NCI-H2196 treated with DMSO at 0.1 percent for 48 hours (cell line): ENCODE measurements around the gene CTSE.
A peak's percentile ranks its signal among the peaks of the same experiment; 100 is the strongest.

ENCODE experiments used
- DNase-seq: peaks from one replicate; lab custom pipeline; 2025; ENCODE audit not compliant: unreplicated experiment; lab: John Stamatoyannopoulos, UW

Gene CTSE

DNA sequence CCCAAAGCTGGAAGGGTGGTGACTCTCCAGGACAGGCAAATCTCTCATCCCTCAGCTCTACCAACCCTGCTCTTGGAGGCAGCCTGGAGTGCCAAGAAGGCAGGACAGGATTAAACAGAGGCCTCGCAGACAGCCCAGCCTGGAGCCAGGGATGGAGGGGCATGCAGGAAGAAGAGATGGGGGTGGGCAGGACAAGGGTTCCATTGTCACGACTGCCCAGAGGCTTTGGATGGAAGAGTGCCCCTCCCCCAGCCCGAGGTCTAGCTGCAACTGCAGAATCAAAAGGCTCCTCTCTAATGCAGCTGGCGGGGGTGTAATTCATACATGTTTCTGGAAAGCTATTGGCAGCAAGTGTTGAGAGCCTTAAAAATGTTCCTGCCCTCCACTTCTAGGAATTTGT, 29.3 kb downstream of the CTSE start:
- no peak for DNase-seq

DNA sequence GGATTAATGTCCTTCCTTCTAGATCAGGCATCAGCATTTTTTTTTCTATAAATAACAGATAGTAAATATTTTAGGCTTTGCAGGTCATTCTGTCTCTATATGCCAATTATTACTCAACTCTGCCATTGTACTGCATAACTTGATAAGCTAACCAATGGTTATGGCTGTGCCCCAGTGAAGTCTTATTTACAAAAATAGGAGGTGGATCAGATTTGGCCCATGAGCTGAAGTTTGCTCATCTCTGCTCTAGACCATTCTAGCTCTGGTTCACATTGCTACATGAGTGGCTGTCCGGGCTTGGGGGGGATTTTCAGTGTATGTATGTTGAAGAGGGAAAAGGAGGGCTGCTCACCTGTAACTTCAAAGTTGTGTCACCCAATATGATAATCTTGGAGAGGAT, 30.6 kb downstream of the CTSE start:
- no peak for DNase-seq

DNA sequence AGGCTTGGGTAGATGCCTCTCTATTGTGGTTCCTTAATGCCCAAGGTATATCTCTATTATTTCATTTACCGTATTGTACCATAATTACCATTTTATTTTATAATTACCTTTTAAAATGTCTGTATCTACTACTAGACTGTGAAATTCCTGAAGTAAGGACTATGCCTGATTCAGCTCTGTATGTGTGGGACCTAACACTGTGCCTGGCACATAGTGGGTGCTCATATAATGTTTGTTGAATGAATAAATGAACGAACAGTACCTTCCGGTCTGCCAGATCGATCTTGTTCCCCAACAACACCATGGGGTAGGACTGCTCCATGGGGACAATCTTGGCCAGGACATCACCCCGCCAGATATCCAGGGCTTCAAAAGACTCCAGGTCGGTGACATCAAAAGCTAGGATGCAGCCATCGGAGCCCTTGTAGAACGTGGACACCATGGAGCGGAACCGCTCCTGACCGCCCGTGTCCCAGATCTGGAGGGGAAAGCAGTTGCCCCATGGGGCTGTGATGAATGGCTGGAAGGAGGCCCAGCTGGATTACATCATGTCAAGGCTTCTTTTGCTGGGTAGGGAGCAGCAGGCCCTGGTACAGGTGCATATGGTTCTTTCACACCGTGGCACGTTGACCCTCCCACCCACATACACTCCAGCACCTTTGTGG, 31.3 kb downstream of the CTSE start:
- DNase-seq, result no peak

DNA sequence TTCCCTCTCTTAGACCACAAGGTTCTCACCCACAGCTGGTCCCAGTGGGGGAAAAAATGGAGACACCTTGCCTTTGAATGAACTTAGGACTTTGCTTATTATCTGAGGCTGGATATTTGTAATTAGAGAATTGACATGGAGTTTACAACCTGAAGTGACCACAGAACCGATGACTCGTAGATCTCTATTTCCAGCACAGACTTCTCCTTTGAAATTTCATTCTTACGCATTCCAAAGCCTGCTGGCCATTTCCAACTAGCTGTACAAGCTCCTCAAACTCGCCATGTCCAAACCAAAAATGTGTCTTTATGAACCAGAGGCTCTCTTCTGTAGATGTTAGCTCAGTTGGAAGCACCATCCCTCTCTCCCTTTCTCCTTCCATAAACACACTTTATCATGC, 32.5 kb downstream of the CTSE start:
- no peak for DNase-seq

- DNase-seq, result no peak
Observed at GRCh38 chr1:205990226-205990625, 33.5 kb downstream of the CTSE start.

DNA sequence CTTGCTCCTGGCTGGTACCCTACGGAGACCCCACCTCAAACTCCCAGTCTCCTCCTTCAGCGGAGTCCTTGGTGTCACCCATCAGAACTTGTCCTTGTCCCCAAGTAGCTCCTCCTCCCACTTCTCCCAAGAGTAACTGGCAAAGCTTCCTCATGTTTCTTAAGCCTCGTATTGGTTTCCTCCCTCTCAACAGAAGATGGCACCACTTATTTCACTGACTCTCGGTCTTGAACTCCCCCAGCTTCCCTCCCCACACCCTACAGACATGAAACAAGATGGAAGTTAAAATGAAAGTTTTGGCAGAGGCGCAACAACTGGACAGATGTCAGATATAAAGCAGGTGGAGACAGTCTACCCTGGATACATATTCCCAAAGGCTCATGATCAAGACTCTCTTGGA, 33.9 kb downstream of the CTSE start:
- DNase-seq, result no peak

DNA sequence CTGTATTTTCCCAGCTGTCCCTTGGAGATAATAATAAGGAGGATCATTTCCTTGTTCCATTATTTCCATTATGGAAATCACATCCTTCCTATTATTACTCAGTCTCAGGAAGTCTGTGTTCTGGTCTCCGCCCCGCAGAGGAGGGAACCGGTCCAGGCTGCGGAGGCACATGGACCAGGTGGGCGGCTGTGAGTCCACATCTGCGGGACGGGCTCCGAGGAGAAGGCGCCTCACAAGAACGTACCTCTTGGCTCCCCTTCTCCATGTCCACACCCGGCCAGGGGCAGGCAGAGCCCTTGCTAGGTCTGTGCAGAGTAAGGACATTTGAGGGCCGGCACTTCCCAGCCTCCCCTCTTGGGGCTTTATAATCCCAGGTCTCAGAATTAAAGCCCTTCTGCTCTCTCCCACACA, 35.1 kb downstream of the CTSE start:
- DNase-seq, result no peak

DNA sequence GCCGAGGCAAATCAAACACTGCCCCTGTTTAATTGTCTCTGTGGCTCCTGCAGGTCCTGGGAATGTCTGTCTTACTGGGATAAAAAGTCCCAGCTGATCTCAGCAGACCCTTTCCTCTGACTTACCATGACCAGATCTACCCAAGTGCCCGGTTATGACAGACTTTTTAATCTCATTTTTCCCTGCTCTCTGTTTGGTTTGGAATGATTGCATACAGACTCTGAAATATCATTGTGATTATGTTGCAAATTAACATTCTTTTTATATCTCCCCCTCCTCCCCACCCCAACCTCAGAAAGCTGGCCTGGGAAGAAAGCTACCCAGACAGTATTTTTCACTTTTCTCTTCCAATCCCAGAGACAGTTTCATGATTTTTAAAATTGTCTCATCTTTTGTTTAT, 36.8 kb downstream of the CTSE start:
- DNase-seq, result no peak

- DNase-seq, result no peak
Observed at GRCh38 chr1:205986292-205986691, 37.4 kb downstream of the CTSE start.

- DNase-seq, result no peak
Observed at GRCh38 chr1:205985330-205986005, 38.2 kb downstream of the CTSE start.

GRCh38 chr1:205983925-205984725, 39.6 kb downstream of the CTSE start:
- peak; percentile 34 for DNase-seq

DNA sequence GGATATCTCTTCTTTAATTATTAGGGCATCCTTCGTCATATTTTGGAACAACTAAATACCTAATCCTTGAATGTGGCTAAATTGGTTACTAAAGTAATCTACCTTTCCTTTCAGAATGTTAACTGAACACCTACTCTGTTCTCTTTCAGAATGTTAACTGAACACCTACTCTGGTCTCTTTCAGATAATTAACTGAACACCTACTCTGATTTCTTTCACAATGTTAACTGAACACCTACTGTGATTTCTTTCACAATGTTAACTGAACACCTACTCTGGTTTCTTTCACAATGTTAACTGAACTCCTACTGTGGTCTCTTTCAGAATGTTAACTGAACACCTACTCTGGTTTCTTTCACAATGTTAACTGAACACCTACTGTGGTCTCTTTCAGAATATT, 42.4 kb downstream of the CTSE start:
- DNase-seq, result no peak

- DNase-seq, result no peak
Observed at GRCh38 chr1:205980237-205980870, 43.3 kb downstream of the CTSE start.

DNA sequence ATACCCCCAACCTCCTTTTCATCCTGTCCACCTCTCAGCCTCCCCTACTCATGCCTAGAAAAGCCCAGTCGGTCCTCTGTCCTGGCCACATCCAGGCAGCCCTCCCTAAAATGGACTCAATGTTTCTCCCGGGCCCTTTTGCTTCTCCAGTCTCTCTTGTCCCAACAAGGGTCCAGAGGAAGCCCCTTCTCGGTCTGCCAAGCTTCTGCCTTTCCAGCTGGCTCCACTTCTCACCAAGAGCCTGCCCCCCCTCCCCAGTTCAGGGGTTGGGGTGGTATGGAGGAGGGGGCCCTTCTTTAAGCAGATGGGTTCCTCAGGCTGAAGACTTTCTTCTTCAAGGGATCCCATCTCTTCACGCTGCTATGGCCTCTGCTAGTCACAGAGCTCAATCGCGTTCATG, 44.4 kb downstream of the CTSE start:
- DNase-seq, result no peak

DNA sequence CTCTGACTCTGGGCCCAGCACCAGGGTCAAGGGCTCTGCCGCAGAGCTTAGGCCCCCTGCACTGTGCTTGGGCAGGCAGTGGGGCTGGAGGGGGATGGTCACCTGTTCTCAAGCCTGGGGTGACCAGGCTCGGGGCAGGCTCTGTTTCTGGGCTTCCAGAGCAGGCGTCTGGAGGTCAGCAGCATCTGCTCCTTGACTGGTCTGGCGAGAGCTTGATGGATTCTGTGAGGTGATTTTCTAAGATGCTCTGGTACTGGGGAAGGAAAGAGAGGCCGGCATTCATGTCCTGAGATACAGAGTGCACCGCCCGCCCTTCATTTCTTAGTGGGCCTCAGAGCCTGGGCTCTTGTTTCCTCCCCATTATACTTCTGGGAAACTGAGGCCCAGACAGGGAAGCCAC, 45.0 kb downstream of the CTSE start:
- DNase-seq, result no peak

DNA sequence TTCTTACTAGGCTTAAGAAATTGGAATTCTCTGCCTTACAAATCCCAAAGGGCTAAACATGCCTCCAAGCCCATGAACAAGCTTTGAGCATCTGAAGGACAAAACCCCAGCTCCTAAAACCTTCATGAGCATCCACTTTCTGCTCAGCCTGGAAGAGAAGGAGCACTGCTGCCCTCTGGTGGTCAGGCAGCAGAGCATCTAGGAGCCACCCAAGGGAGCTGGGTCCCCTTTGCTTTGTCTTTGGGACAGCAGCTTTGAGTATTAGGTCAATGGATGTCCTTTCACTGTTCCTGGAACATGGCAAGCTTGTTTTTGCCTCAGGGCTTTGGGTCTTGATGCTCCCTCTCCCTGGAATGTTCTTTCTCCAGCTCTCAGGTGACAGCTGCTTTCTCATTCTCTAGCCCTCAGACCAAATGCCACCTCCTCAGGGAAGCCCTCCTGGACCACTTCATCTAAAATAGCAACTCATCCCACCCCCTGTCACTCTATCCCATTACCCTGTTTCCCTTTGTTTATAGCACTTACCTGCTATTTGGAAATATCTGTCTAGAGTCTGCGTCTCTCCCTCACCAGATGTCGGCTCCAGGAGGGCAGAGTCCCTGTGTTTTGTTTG, 46.2 kb downstream of the CTSE start:
- DNase-seq, result peak; percentile 82

DNA sequence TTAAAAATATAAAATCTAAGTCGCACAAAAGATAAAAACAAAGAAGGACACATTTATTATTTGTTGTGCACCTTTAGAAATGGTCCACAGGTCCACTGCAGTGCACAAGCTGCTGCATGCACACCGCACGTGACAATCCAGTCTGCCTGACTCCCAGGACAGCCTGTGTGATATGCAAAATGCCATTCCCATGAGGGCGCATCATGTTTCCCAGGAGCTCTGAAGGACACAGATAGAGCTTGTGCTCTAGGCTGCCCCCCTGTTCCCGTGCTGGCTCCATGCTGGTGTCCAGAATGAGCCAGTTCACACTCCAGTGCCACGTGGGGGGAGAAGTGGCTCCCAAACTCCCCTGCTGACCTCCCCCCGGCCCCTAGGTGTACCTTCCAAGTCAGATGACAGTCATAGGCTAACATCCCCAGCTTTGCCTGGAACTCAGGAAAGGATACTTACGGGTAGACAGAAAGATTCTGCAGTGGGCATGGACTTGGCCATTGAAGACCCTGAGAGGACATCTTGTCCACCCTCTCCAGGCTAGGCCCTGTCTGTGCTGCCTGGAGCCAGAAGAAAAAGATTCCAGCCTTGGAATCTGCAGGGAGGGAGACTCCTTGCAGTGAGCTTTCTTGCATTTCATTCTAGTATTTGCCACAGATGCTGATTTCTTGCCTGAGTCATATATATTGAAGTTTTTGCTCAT, 46.8 kb downstream of the CTSE start:
- no peak for DNase-seq

GRCh38 chr1:205976036-205976435, 47.7 kb downstream of the CTSE start:
- no peak for DNase-seq

DNA sequence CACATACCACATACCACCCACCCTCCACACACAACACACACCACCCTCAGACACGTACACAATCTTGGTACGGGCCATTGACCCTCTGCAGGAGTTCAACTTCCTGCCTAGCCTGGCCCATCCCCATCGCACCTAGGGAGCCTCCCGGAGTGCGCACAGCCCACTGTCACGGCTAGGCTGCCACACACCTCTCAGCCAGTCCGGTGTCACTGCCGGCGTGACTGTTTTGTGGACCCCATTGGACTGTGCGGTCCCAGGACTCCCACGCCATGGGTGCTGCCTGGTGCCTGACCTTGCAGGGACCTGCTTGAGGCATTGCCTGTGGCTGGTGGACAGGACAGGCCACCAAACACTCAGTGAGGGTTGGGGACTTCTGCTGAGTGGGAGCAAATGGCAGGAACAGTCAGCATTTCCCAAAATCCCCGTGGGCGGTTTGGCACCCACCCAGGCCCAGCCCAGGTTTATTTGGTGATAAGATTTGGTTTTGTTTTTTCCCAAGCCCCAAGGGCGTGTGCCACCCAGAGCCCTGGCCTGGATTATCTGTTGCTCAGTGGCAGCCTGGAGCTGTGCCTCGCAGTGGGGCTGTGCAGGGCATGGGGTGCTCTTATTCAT, 48.2 kb downstream of the CTSE start:
- DNase-seq, result no peak

DNA sequence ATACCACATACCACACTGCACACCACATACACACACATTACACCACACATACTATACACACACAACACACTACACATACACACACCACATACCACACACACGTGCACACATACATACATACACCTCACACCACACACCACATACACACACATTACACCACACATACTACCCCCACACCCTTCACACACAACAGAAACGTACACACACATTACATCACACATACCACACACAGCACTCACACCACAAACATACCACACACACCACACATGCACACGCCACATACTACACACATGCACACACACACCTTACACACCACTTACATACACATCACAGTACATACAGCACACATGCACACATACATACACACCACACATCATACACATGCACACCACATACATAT, 49.0 kb downstream of the CTSE start:
- no peak for DNase-seq
